Measurements from ENCODE around the gene RPTN. TPM values are rescaled to one million over a fixed set of nuclear protein-coding genes. Genes with fewer than 3 reads are reported as not detected.

The RPTN gene
- total and polyA plus RNA-seq, 2 experiments from 2014 or later, result not detected

DNA sequence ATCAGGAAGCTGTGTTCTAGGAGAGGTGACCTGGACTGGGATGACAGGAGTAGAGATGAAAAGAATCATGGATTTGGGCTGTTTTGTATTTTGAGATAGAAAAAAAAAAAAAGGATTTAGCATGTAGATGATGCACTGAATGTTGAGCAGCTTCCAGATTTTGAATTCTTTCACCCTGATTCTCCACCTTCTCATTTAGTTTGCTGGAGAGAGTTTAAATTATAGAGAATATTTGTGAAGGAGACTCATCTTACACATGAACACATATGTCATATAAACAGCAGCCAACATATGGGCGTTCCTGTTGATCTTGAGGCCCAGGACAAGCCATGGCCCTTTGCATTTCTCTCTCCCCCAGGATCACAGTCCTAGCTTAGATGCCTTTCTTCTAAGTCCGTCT, 7.4 kb downstream of the RPTN start (continued):
- TF ChIP-seq, protein P1, sequence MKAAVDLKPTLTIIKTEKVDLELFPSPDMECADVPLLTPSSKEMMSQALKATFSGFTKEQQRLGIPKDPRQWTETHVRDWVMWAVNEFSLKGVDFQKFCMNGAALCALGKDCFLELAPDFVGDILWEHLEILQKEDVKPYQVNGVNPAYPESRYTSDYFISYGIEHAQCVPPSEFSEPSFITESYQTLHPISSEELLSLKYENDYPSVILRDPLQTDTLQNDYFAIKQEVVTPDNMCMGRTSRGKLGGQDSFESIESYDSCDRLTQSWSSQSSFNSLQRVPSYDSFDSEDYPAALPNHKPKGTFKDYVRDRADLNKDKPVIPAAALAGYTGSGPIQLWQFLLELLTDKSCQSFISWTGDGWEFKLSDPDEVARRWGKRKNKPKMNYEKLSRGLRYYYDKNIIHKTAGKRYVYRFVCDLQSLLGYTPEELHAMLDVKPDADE (IDR thresholded peaks at IDR 0.05), result no peak
- TF ChIP-seq STAT1 (IDR thresholded peaks at IDR 0.05; ENCODE audit: unreplicated experiment), result no peak
- TF ChIP-seq, protein P2, sequence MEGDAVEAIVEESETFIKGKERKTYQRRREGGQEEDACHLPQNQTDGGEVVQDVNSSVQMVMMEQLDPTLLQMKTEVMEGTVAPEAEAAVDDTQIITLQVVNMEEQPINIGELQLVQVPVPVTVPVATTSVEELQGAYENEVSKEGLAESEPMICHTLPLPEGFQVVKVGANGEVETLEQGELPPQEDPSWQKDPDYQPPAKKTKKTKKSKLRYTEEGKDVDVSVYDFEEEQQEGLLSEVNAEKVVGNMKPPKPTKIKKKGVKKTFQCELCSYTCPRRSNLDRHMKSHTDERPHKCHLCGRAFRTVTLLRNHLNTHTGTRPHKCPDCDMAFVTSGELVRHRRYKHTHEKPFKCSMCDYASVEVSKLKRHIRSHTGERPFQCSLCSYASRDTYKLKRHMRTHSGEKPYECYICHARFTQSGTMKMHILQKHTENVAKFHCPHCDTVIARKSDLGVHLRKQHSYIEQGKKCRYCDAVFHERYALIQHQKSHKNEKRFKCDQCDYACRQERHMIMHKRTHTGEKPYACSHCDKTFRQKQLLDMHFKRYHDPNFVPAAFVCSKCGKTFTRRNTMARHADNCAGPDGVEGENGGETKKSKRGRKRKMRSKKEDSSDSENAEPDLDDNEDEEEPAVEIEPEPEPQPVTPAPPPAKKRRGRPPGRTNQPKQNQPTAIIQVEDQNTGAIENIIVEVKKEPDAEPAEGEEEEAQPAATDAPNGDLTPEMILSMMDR (conservative IDR thresholded peaks at IDR 0.05; ENCODE audit: low read depth in 2 of 2), result no peak
- no peak for TF ChIP-seq POLR2AphosphoS5 (IDR thresholded peaks at IDR 0.05; ENCODE audit: low read depth)
- TF ChIP-seq ZNF331 (CRISPR knock-in tag; IDR thresholded peaks at IDR 0.05; ENCODE audit: low read depth), result no peak
- no peak for TF ChIP-seq JUNB (IDR thresholded peaks at IDR 0.05; ENCODE audit: unreplicated experiment)
- no peak for TF ChIP-seq CREB1 (CRISPR knock-in tag; IDR thresholded peaks at IDR 0.05; ENCODE audit: low read depth)
- no peak for TF ChIP-seq EZH2phosphoT487 (IDR thresholded peaks at IDR 0.05; ENCODE audit: unreplicated experiment)
- no peak for TF ChIP-seq EZH2 (IDR thresholded peaks at IDR 0.05; ENCODE audit: low read depth, unreplicated experiment)

DNA sequence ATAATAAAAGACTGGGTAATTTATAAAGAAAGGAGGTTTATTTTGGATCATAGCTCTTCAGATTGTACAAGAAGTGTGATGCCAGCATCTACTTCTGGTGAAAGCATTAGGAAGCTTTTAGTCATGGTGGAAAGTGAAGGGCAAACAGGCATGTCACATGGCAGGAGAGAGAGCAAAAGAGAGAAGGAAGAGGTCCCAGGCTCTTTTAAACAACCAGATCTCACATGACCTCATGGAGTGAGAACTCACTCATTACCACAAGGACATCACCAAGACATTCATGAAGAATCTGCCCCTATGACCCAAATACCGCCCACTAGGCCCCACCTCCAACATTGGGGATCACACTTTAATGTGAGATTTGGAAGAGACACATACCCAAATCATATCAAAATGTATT, 10.0 kb downstream of the RPTN start:
- no peak overlapping the region for H3K27ac ChIP-seq (ENCODE audit: low read depth)
- no peaks in the 10 kb centered on the region for H3K4me1 Mint-ChIP-seq
- no peaks in the 10 kb centered on the region for H3K4me1 ChIP-seq (ENCODE audit: insufficient read depth)
- H3K27ac Mint-ChIP-seq, result no peak overlapping the region
- DNase-seq (ENCODE audit: low spot score) (no peak), ATAC-seq (no peak)
- 0 out of 2 replicates have a peak, but pooled peaks cover 6% of the 10 kb centered on the region for H3K36me3 ChIP-seq (ENCODE audit: insufficient read depth)
- H3K27me3 ChIP-seq (ENCODE audit: insufficient read depth), result no peaks in the 10 kb centered on the region
- no peak overlapping the region for H3K4me3 Mint-ChIP-seq
- H3F3A ChIP-seq (replicated peaks; ENCODE audit: low read depth), result no peaks in the 10 kb centered on the region
- no peaks in the 10 kb centered on the region for H4K20me1 ChIP-seq (replicated peaks; ENCODE audit: insufficient read depth)
- peaks cover 20% of the 10 kb centered on the region for H3K36me3 Mint-ChIP-seq (ENCODE audit: low read depth)
- H3K27me3 Mint-ChIP-seq (ENCODE audit: insufficient read depth, low read depth, poor library complexity), result no peaks in the 10 kb centered on the region
- H3K9me2 ChIP-seq (ENCODE audit: insufficient read depth), result peaks cover 17% of the 10 kb centered on the region; the same call in 1 of the 2 replicates
- peaks cover 42% of the 10 kb centered on the region for H3K9me3 Mint-ChIP-seq
- TF ChIP-seq POLR2AphosphoS5 (IDR thresholded peaks at IDR 0.05; ENCODE audit: low read depth) (no peak), CREB1 (CRISPR knock-in tag; IDR thresholded peaks at IDR 0.05; ENCODE audit: low read depth) (no peak), STAT1 (IDR thresholded peaks at IDR 0.05; ENCODE audit: unreplicated experiment) (no peak)
- TF ChIP-seq, protein P3, sequence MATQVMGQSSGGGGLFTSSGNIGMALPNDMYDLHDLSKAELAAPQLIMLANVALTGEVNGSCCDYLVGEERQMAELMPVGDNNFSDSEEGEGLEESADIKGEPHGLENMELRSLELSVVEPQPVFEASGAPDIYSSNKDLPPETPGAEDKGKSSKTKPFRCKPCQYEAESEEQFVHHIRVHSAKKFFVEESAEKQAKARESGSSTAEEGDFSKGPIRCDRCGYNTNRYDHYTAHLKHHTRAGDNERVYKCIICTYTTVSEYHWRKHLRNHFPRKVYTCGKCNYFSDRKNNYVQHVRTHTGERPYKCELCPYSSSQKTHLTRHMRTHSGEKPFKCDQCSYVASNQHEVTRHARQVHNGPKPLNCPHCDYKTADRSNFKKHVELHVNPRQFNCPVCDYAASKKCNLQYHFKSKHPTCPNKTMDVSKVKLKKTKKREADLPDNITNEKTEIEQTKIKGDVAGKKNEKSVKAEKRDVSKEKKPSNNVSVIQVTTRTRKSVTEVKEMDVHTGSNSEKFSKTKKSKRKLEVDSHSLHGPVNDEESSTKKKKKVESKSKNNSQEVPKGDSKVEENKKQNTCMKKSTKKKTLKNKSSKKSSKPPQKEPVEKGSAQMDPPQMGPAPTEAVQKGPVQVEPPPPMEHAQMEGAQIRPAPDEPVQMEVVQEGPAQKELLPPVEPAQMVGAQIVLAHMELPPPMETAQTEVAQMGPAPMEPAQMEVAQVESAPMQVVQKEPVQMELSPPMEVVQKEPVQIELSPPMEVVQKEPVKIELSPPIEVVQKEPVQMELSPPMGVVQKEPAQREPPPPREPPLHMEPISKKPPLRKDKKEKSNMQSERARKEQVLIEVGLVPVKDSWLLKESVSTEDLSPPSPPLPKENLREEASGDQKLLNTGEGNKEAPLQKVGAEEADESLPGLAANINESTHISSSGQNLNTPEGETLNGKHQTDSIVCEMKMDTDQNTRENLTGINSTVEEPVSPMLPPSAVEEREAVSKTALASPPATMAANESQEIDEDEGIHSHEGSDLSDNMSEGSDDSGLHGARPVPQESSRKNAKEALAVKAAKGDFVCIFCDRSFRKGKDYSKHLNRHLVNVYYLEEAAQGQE (IDR thresholded peaks at IDR 0.05; ENCODE audit: unreplicated experiment), result no peak
- no peak overlapping the region for H2AFZ ChIP-seq
- H3K4me3 ChIP-seq, result no peak overlapping the region
- no peaks in the 10 kb centered on the region for H3K79me2 ChIP-seq (replicated peaks; ENCODE audit: insufficient read depth)
- H3K4me2 ChIP-seq, result no peak overlapping the region

Data from GM23338 (cell line).